C4-2B (cell line): ENCODE results near the gene CLSTN1.
"Not testable (repeated sequence)": the region's sequence is repeated elsewhere in the genome, so short reads cannot be mapped to it uniquely, and the experiment has no call there.

Experiments used
- H3K27ac ChIP-seq: fragments of 450-650 bp; 2 replicates; pipeline ENCODE4 v1.5.1; 2017
- CTCF ChIP-seq: fragments of 450-650 bp; conservative IDR thresholded peaks from 2 replicates; pipeline ENCODE4 v1.5.1; 2017; ENCODE audit warnings: mild to moderate bottlenecking
- ZFX ChIP-seq: fragments of 450-650 bp; IDR thresholded peaks from 2 replicates; pipeline ENCODE4 v1.6.1; 2017

The CLSTN1 gene

DNA sequence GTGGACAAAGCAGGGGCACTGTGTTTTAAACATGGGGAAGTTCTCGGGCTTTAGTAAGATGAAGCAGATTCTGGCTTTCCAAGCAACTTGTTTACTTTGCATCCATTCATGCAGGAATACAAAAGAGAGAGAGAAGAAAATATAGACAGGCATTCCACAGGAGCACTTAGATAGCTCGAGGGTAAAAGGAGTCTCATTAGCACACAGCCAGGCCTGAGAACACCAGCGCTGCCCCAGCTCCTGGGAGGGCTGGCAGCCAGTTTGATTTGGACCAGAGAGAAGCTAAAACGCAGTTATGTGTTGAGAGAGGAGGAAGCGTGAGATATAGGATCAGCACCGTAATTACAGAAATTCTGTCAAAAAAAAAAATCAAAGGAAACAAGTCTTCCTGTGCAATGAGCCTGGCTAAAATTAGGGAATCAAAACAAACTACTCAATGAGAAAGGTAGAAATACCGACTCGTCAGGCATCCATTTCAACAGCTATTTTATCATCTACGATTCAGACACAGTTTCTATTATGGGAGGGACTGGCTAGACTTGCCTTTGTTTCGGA lies 68.2 kb downstream of the CLSTN1 start:
- H3K27ac ChIP-seq: no peak overlapping the region
- TF ChIP-seq CTCF: no peak
- no peak for TF ChIP-seq ZFX

DNA sequence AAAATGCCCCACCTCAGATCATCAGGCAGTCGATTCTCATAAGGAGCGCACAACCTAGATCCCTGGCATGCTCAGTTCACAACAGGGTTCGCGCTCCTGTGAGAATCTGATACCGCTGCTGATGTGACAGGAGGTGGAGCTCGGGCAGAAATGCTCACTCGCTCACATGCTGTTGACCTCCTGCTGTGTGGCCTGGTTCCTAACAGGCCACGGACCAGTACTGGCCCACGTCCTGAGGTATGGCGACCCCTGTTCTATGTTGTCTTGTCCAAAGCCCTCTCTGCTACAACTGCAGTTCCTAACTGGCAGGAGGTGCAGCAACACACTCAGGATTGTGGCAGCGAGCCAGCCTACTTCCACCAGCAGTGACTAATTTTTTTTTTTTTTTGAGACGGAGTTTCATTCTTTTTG lies 70.6 kb downstream of the CLSTN1 start:
- H3K27ac ChIP-seq: no peak overlapping the region

GRCh38 chr1:9751971-9752370 lies 71.8 kb downstream of the CLSTN1 start:
- TF ChIP-seq CTCF (no peak), ZFX (no peak)
- H3K27ac ChIP-seq: no peak overlapping the region

More for the DNA sequence above, 70.6 kb downstream of the CLSTN1 start:
- TF ChIP-seq CTCF: no peak
- TF ChIP-seq ZFX: no peak

DNA sequence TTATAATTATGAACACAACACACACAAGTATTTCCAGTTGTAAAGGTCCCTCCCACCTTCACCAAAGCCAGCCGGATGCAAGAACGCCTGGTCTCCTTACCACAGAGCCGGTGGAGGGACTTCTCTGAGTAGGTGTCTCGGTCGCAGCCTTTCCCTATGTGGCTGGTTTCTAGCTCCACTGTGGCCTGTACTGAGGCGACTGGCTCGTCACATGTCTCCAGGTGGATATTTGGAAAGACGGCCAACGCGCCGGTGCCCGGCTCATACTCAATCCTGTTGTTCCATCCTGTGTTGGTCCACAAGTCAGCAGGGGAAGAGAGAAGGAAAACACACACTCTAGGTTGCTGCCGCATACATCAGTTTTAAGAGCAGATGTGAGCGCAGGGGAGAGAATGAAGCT lies 74.4 kb downstream of the CLSTN1 start:
- H3K27ac ChIP-seq: no peak overlapping the region
- no peak for TF ChIP-seq CTCF
- TF ChIP-seq ZFX: no peak

DNA sequence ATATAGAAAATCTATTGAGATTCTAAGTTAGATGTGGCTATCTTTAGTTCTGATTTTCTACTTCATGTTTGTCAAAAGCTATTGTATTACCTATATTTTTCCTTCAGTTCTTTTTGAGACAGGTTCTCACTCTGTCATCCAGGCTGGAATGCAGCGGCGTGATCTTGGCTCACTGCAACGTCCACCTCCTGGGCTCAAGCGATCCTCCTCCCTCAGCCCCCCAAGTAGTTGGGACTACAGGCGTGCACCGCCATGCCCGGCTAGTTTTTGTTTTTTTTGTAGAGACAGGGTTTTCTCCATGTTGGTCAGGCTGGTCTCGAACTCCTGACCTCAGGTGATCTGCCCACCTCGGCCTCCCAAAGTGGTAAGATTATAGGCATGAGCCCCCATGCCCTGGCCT lies 75.4 kb downstream of the CLSTN1 start:
- H3K27ac ChIP-seq: not testable (repeated sequence)

DNA sequence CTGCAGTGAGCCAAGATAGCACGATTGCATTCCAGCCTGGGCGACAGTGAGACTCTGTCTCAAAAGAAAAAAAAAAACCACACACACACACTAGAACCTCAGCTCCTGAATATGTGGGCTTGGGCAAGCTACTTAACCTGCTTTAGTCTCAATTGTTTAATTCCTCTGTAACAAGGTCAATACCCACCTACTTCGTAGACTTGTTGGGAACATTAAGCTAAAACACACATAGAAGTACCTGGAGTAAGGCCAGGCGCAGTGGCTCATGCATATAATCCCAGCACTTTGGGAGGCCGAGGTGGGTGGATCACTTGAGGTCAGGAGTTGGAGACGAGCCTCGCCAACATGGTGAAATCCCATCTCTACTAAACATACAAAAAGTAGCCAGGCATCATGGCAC lies 77.1 kb downstream of the CLSTN1 start:
- H3K27ac ChIP-seq: peak overlapping the region; percentile 82
- no peak for TF ChIP-seq CTCF
- no peak for TF ChIP-seq ZFX

DNA sequence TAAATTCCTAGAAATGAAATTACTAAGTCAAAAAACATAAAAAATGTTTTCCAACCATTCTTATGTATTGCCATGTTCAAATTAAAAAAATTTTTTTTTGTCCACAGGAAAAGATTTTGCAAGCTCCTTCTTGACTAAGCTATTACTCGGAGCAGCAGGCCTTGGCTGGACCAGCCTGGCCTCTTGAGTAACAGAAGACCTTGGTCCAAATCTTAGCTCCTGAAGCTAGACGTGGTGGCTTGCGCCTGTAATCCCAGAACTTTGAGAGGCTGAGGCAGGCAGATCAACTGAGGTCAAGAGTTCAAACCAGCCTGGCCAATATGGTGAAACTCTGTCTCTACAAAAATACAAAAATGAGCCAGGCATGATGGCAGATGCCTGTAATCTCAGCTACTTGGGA lies 77.6 kb downstream of the CLSTN1 start:
- TF ChIP-seq CTCF (no peak), ZFX (no peak)
- H3K27ac ChIP-seq: peak overlapping the region; percentile 82

GRCh38 chr1:9744106-9744799 lies 79.5 kb downstream of the CLSTN1 start:
- TF ChIP-seq ZFX: no peak
- no peak overlapping the region; the same call in 1 of the 2 replicates for H3K27ac ChIP-seq
